Erythroblast (primary cell): Measurements from ENCODE around the gene DMD.

ENCODE experiments used
- GATA1 ChIP-seq: IDR thresholded peaks from 2 replicates; pipeline ENCODE4 v1.6.1; 2011; ENCODE audit warnings: low read depth, mild to moderate bottlenecking, control low read depth, low read length, moderate library complexity
- POLR2A ChIP-seq: IDR thresholded peaks from 2 replicates; pipeline ENCODE4 v1.6.1; 2011; ENCODE audit warnings: mild to moderate bottlenecking, low read length

GRCh38 chrX:31153475-31154047 lies 2057.8 kb downstream of the DMD start:
- TF ChIP-seq POLR2A (no peak), GATA1 (no peak)
